ENCODE results near the gene NSD2.

The NSD2 gene

GRCh38 chr4:1863297-1864033 lies 7.7 kb upstream of the NSD2 start:
- no peak for DNase-seq (ENCODE audit: low read depth in 2 of 2, low spot score in 1 of 2)

DNA sequence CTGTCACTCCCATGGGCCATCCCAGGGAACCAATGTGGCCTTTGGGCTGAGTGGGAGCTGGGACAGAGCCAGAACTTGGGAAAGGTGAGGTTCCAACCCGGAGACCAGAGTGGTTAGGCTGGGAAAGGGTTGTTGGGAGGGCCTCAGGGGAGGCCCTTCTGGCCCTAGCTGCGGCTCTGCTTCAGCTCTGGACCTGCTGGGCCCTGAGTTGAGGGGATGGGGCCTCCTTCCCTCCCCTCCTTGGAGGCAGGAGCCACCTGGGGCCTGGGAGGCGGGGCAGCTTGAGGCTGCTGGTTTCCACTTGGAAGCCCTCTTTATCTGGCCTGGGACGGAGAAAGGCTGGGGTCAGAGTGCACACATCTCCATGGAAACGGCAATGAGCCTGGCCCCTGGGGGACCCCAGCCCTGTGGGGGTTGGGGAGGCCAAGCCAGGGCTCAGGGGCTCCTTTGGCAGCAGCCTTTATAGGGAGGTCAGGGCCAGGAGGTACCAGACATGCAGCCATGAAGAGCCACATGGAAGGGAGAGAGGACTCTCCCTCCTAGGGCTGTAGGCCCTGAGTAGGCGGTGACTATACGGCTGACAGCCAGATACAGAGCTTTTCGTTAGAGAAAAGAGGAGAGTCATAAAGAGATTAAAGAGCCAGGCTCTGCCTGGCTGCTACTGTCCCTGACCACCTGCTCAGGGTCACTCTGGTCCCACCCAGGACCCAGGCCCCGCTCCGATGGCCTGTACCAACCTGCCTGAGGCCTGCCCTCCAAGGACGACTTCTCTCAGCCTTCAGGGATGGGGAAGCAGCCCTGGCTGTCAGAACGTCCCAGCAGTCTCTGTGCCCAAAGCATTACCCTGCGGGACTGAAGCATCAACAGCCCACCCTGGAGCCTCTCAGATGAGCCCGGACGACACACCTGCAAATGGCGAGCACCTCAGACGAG lies 6.9 kb upstream of the NSD2 start:
- no peak for DNase-seq (ENCODE audit: low read depth in 2 of 2, low spot score in 1 of 2)

- DNase-seq (ENCODE audit: low read depth in 2 of 2, low spot score in 1 of 2), result no peak
These were observed 5.0 kb upstream of the NSD2 start for GRCh38 chr4:1866189-1866661.

- DNase-seq (ENCODE audit: low read depth in 2 of 2, low spot score in 1 of 2), result no peak
These were observed 2.9 kb upstream of the NSD2 start for GRCh38 chr4:1868293-1868692.

DNA sequence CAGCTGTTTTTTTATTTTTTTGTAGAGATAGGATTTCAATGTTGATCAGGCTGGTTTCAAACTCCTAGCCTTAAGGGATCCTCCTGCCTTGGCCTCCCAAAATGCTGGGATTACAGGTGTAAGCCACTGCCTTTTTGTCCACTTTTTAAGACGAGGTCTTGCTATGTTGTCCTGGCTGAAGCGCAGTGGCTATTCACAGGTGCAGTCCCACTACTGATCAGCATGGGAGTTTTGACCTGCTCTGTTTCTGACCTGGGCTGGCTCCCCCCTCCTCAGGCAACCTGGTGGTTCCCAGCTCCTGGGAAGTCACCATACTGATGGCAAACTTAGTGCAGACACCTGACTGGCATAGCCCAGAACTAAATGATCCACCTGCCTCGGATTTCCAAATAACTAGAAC lies 2.3 kb upstream of the NSD2 start:
- DNase-seq (ENCODE audit: low read depth in 2 of 2, low spot score in 1 of 2), result no peak

DNA sequence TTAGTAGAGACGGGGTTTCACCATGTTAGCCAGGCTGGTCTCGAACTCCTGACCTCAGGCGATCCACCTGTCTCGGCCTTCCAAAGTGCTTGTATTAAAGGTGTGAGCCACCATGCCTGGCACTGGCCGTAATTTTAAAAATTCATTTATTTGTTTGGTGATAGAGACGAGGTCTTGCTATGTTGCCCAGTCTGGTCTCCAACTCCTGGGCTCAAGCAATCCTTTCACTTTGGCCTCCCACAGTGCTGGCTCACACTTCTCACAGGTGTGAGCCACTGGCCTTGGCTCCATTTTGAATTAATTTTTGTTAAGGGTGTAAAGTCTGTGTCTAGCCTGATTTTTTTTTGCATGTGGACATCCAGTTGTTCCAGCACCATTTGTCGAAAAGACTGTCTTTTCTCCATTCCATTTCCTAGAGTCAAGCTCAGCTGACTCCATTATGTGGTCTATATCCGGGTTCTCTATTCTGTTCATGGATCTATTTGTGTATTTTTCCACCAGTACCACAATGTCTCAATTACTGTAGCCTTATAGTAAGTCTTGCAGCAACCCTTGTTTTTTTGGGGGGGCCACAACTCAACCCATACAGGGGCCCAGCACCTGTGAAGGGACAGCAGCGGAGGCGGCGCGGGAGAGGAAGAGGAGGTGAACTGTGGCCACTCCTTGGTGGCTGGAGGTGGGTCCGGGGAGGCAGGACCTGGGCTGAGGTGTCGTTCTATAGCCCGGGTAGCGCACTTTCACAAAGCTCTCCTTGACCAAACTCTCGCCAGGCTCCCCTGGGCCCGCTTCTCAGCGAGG lies 1.5 kb upstream of the NSD2 start:
- DNase-seq (ENCODE audit: low read depth in 2 of 2, low spot score in 1 of 2), result no peak

GRCh38 chr4:1870328-1870577 lies 940 bp upstream of the NSD2 start:
- peak; percentile 65 to 75 for DNase-seq (ENCODE audit: low read depth in 2 of 2, low spot score in 1 of 2)

DNA sequence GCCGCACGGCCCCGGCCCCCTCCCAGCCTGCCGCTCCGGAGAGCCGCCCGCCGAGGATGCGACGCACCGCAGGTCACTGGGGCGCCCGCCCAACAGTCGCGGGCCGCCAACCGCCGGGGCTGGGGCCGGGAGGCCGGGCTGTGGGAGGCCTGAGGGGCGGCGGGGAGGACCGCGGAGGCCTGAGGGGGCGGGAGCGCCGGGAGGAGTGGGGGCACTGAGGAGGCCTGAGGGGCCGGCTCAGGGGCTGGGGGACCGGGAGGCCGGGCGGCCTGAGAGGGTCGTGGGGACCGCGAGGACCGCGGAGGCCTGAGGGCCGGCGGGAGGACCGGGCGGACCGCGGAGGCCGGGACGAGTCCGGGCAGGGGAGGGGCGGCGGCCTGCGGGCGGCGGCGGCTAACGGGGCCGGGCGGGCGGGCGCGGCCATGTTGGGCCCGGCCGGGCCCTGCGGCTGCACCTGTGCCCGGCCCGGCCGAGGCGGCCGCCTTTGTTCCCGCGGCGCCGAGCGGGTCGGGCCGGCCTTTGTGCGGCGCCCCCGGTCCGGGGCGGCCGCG lies 353 bp downstream of the NSD2 start:
- no peak for DNase-seq (ENCODE audit: low read depth in 2 of 2, low spot score in 1 of 2)

DNA sequence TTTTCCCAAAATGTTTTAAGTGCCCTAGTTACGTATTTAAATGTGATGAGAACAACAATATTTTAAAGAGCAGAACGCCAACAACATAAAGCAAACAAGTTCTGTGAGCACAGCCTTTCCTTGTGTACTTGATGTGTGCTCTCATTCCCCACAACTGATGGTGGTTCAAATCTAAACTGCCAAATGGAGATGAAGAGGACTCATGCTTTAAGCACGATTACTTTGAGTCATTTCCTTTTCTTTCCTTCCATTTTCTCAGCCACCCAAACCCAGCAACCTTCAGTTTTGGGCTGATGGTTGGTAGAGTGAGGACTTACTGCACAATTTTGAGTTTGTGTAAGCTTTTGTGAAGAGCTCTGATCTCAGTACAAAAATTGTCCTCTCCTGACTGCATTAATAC lies 1.7 kb downstream of the NSD2 start:
- DNase-seq (ENCODE audit: low read depth in 2 of 2, low spot score in 1 of 2), result no peak

DNA sequence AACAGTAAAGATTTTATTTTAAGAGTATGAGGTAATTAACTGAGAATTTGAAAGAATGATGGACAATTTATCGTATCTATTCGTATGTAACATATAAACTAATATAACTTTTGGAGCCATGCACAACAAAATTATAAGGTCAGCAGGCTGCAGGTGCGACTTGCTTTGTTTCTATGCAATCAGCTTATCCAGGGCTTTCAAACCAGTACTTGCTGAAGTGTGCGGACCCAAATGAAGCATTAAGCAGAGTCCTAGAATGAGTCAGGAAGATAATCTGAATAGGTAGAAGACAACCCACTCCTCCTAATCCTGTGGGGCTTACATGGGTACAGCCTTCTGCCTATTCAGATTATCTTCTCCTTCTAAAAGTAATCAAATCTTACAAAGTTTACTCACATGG lies 2.1 kb downstream of the NSD2 start:
- DNase-seq (ENCODE audit: low read depth in 2 of 2, low spot score in 1 of 2), result no peak

- DNase-seq (ENCODE audit: low read depth in 2 of 2, low spot score in 1 of 2), result no peak
These were observed 2.6 kb downstream of the NSD2 start for GRCh38 chr4:1873776-1874175.

DNA sequence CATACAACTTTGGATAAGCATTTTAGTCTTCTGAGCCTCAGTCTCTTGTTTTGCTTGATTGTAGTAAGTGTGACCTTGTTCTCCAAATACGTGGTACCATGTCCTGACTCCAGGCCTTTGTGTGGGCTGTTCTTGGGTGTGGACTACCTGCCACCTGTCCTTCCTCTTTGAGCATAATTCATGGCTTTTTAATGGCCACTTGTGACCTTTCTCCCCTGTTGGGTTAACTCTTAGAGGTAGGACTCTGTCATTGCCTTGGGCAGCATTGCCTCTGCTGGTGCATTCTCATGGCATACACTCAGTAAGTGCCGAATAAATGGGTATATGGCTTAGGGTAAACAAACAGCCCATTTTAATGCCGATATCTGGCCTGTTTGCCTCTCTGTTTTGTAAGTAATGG lies 3.0 kb downstream of the NSD2 start:
- no peak for DNase-seq (ENCODE audit: low read depth in 2 of 2, low spot score in 1 of 2)

GRCh38 chr4:1879485-1879884 lies 8.3 kb downstream of the NSD2 start:
- DNase-seq (ENCODE audit: low read depth in 2 of 2, low spot score in 1 of 2), result no peak

DNA sequence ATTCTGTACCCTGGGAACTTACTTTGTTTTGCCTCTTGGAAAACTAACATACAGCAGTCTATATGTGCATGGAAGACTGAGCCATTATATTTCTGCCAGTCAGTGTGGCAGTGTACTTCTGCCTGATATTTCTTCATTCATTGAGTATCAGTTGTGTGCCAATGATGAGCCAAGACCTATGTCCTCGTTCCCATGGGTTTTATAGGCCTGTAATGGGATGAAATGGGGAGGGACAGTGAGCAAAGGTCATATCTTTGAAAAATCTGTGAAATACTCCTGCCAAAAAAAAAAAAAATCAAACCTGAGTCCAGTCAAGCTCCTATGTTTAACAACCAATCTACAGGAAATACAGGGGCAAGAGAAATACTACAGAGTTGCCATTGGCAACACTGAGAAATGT lies 9.1 kb downstream of the NSD2 start:
- DNase-seq (ENCODE audit: low read depth in 2 of 2, low spot score in 1 of 2), result no peak

- DNase-seq (ENCODE audit: low read depth in 2 of 2, low spot score in 1 of 2), result no peak
These were observed 11.7 kb downstream of the NSD2 start for GRCh38 chr4:1882850-1883271.

DNA sequence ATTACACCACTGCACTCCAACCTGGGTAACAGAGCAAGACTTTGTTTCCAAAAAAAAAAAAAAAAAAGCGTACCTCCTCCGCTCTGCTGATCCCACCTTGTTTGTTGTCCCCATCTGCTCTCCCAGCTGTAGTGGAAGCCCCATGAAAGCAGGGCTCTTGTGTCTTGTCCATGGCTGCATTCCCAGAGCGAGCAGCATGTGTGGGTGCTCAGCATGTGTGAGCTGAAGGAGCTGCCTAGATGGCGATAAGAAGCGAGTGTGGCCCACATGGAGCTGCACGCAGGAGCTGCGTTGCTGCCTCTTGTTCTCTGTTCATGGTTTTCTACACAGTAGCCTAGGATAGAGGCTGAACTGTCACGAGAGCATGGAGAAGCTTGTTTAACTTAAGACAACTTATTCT lies 12.4 kb downstream of the NSD2 start:
- DNase-seq (ENCODE audit: low read depth in 2 of 2, low spot score in 1 of 2), result no peak

DNA sequence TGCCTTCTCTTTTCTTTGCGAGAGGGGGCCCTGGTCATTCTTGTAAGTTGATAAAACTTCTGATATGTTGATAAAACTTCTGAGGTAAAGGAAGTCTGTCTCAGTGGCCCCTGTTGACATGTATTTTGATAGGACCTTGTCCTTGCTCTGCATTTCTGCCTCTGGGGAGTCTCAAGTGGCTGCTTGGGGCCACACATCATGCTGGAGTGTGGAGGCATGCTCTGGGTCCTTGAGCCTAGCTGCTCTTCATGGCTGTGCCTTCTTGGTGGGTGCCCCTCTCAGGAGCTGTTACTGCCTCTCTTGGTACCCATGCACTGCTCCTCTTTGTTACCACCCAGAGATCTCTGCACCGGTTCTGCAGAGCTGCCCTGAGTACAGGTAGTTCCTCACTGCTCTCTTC lies 14.2 kb downstream of the NSD2 start:
- no peak for DNase-seq (ENCODE audit: low read depth in 2 of 2, low spot score in 1 of 2)

DNA sequence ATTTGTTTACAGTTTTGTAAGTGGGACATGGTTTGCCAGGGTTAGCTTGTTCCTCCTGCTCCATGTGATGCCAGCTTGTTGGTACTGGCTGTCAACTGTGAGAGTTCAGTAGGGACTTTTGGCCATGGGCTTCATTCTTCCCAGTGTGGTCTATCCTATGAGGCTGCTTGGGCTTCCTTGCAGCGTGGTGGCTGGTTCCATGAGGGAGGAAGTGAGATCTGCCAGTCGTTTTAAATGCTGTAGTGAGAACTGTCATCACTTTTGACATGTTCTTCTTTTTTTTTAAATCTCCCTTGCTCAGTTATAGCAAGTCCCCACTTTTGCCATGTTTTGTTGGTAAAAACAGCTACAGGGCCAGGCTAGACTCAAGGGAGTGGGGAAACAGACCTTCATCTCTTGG lies 15.9 kb downstream of the NSD2 start:
- no peak for DNase-seq (ENCODE audit: low read depth in 2 of 2, low spot score in 1 of 2)

DNA sequence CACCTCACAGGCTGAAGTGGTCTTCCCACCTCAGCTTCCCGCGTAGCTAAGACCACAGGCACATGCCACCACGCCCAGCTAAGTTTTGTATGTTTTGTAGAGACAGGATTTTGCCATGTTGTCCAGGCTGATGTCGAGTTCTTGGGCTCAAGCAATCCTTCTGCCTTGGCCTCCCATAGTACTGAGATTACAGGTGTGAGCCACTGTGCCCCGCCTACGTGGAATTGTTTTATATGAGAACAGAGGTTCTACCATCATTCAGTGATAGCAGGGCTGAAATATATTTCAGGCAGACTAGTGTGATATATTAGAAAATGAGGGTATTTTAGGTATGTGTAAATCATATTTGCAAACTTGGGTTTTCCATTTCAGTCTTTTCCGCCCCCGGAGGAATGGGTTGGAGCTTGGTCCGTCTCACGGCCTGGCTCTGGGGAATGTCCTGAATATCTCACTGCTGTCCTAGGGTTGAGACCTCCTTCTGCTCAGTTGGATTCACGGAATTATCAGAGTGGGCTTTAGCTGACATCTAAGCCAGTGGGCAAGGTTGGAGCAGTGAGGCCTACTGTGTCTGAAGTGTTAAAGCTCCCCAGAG lies 19.9 kb downstream of the NSD2 start:
- DNase-seq (ENCODE audit: low read depth in 2 of 2, low spot score in 1 of 2), result no peak

DNA sequence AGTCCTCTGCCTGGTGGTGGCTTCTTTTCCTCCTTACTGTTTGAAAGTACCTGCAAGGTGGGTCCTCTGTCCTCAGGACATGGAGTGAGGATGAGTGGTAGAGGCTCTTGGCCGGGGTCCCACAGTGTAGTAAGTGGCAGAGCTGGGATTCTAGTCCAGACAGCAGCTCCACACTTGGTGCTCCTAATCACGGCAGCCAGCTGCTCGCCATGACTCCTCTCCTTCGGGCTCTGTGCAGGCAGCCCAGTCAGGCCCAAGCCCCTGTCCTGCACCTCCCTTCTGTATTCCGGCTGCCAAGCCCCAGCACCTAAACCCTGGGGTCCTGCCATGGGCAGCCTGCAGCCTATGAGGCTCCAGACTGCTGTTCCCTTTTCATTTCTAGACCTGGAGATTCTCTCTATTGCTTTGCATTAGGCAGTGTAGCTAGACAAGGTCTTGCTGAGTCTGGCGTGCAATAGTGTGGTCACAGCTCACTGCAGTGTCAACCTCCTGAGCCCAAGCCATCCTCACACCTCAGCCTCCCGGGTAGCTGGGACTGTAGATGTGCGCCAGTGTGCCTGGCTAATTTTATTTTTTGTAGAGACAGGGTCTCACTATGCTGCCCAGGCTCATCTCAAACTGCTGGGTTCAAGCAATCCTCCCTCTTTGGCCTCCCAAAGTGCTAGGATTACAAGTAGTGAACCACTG lies 24.9 kb downstream of the NSD2 start:
- no peak for DNase-seq (ENCODE audit: low read depth in 2 of 2, low spot score in 1 of 2)

- DNase-seq (ENCODE audit: low read depth in 2 of 2, low spot score in 1 of 2), result no peak
These were observed 25.4 kb downstream of the NSD2 start for GRCh38 chr4:1896658-1896991.
